A549 (cell line): ENCODE measurements around the gene CHKA. TPM values are rescaled to one million over a fixed set of nuclear protein-coding genes. Genes with fewer than 3 reads are reported as not detected.

ENCODE experiments used
- ATAC-seq, 2 experiments: fragments of 200-7000 bp in 1 of 2; fragments of >200 bp in 1 of 2; cut with Nextera tagmentation in 1 of 2; cut with Tn5 transposase in 1 of 2; 3 replicates each; pipeline versions ENCODE4 v1.8.0 to v1.9.1; 2018 to 2020; ENCODE audit warnings: mild to moderate bottlenecking in 1 of 2, moderate library complexity in 1 of 2
- CTCF ChIA-PET: fragments of 300-600 bp; sonication (Branson Sonifier 250); formaldehyde crosslinking; extraction: SDS; loops from one replicate; lab custom pipeline; 2021; ENCODE audit warnings: antibody characterized with exemption, inconsistent platforms; lab: Yijun Ruan, JAX
- POLR2A ChIA-PET: fragments of 350-600 bp; formaldehyde crosslinking; extraction: SDS; loops from one replicate; lab custom pipeline; 2021; ENCODE audit warnings: antibody characterized with exemption, inconsistent platforms; lab: Yijun Ruan, JAX
- DNase-seq, 2 experiments: peaks; one replicate each; pipeline versions ENCODE4 v3.0.0 to v3.0.0-alpha.2; 2011 to 2016; ENCODE audit warnings: low read depth in 1 of 2, low spot score in 1 of 2
- FAIRE-seq: peaks from 2 replicates; lab custom pipeline; 2011; peaks lifted over from hg19 to GRCh38; lab: Jason Lieb, UNC
- H3K27ac ChIP-seq, 2 experiments: fragments of >200 bp; sonication (Bioruptor Twin); formaldehyde crosslinking; 3 replicates each; pipeline ENCODE4 v1.5.1; 2016 to 2017
- H3K4me1 ChIP-seq: fragments of >200 bp; sonication (Bioruptor Twin); formaldehyde crosslinking; 3 replicates; pipeline ENCODE4 v1.6.1; 2016
- H3K4me2 ChIP-seq: fragments of >200 bp; sonication (Bioruptor Twin); formaldehyde crosslinking; 3 replicates; pipeline ENCODE4 v1.6.1; 2016
- H3K4me3 ChIP-seq: fragments of >200 bp; sonication (Bioruptor Twin); formaldehyde crosslinking; 3 replicates; pipeline ENCODE4 v1.5.1; 2016
- H3K9me3 ChIP-seq: fragments of >200 bp; sonication (Bioruptor Twin); formaldehyde crosslinking; 3 replicates; pipeline ENCODE4 v1.6.1; 2016
- ATOH8 ChIP-seq: fragments of 250-450 bp; sonication (Bioruptor Pico); IDR thresholded peaks from 2 replicates; pipeline ENCODE4 v1.5.0; 2020; ENCODE audit warnings: low read depth, mild to moderate bottlenecking, moderate library complexity
- BCL3 ChIP-seq: fragments of >200 bp; sonication (Bioruptor Twin); formaldehyde crosslinking; IDR thresholded peaks from 3 replicates; pipeline ENCODE4 v1.6.1; 2016
- ELK1 ChIP-seq: fragments of 150-350 bp; IDR thresholded peaks from 2 replicates; pipeline ENCODE4 v1.6.1; 2014; ENCODE audit warnings: low read depth, mild to moderate bottlenecking, low read length
- FOSL2 ChIP-seq, 2 experiments: fragments of 450-650 bp in 1 of 2; fragments of >200 bp in 1 of 2; sonication (Bioruptor Twin) in 1 of 2; formaldehyde crosslinking; IDR thresholded peaks; 2 replicates each; pipeline versions ENCODE4 v1.5.0 to v1.6.1; 2016 to 2020; ENCODE audit warnings: mild to moderate bottlenecking in 1 of 2, moderate library complexity in 1 of 2
- HES2 ChIP-seq: fragments of >200 bp; sonication (Bioruptor Twin); formaldehyde crosslinking; IDR thresholded peaks from 2 replicates; pipeline ENCODE4 v1.6.1; 2016
- HMGXB4 ChIP-seq: fragments of 250-450 bp; sonication (Bioruptor Pico); IDR thresholded peaks from 2 replicates; pipeline ENCODE4 v1.5.0; 2021; ENCODE audit warnings: mild to moderate bottlenecking, moderate library complexity, borderline replicate concordance
- HOXA7 ChIP-seq: fragments of 250-450 bp; sonication (Bioruptor Pico); IDR thresholded peaks from 2 replicates; pipeline ENCODE4 v1.5.0; 2020; ENCODE audit warnings: mild to moderate bottlenecking, moderate library complexity
- HOXB5 ChIP-seq: fragments of 250-450 bp; sonication (Bioruptor Pico); IDR thresholded peaks from 2 replicates; pipeline ENCODE4 v1.5.0; 2020; ENCODE audit warnings: mild to moderate bottlenecking, moderate library complexity
- KDM5A ChIP-seq: fragments of 200-600 bp; sonication (generic); IDR thresholded peaks from 2 replicates; pipeline ENCODE4 v1.6.1; 2016; ENCODE audit warnings: antibody characterized with exemption, mild to moderate bottlenecking
- MAZ ChIP-seq: fragments of 150-350 bp; IDR thresholded peaks from 2 replicates; pipeline ENCODE4 v1.6.1; 2014; ENCODE audit warnings: antibody characterized with exemption, low read depth, low read length, borderline replicate concordance
- NR3C1 ChIP-seq: fragments of >200 bp; sonication (Bioruptor Twin); formaldehyde crosslinking; IDR thresholded peaks from 3 replicates; pipeline ENCODE4 v1.6.1; 2017
- POLR2A ChIP-seq: IDR thresholded peaks from 2 replicates; pipeline ENCODE4 v1.6.1; 2012; ENCODE audit warnings: mild to moderate bottlenecking, low read length
- RAD21 ChIP-seq, 2 experiments: fragments of >200 bp in 1 of 2; sonication (Bioruptor Twin) in 1 of 2; formaldehyde crosslinking in 1 of 2; IDR thresholded peaks in 1 of 2; conservative IDR thresholded peaks in 1 of 2; 2 replicates in 1 of 2; 3 replicates in 1 of 2; pipeline ENCODE4 v1.6.1; 2012 to 2018; ENCODE audit warnings: inconsistent platforms in 1 of 2
- REST ChIP-seq: fragments of 200-600 bp; sonication (generic); IDR thresholded peaks from 2 replicates; pipeline ENCODE4 v1.6.1; 2016; ENCODE audit warnings: antibody characterized with exemption, mild to moderate bottlenecking, moderate library complexity
- RNF2 ChIP-seq: fragments of 200-600 bp; sonication (generic); IDR thresholded peaks from 2 replicates; pipeline ENCODE4 v1.6.1; 2016; ENCODE audit warnings: low read depth, mild to moderate bottlenecking, antibody characterized with exemption, moderate library complexity, borderline replicate concordance
- TFCP2L1 ChIP-seq: fragments of 250-450 bp; sonication (Bioruptor Pico); IDR thresholded peaks from 2 replicates; pipeline ENCODE4 v1.5.0; 2021; ENCODE audit warnings: mild to moderate bottlenecking
- ZC3H11A ChIP-seq: fragments of 450-650 bp; IDR thresholded peaks from 2 replicates; pipeline ENCODE4 v1.6.1; 2014; ENCODE audit warnings: antibody characterized with exemption, mild to moderate bottlenecking
- ZFP36 ChIP-seq: fragments of 450-650 bp; IDR thresholded peaks from 2 replicates; pipeline ENCODE4 v1.6.1; 2014; ENCODE audit warnings: borderline replicate concordance; ENCODE audit not compliant: partially characterized antibody
- ZSCAN20 ChIP-seq: fragments of 250-450 bp; sonication (Bioruptor Pico); IDR thresholded peaks from 2 replicates; pipeline ENCODE4 v1.8.0; 2022; ENCODE audit warnings: mild to moderate bottlenecking, moderate library complexity
- WGBS: methylation state at CpG from one replicate; pipeline ENCODE4 v1.1.6; 2017; ENCODE audit errors: missing lambda C conversion rate; 5-methylcytosine and 5-hydroxymethylcytosine counted together
- polyA plus RNA-seq, 4 experiments: library from polyadenylated mRNA; depleted of rRNA in 3 of 4; stranded (reverse); fragments of >200 nt; fragmentation: RNase III in 1 of 4; extraction: RNeasy Plus Mini Kit Qiagen cat#74134 plus additional on column Dnase treatment in 1 of 4; gene quantifications; 2 replicates in 3 of 4; 3 replicates in 1 of 4; pipeline ENCODE4 v1.2.3, GENCODE V29; 2011 to 2017

Gene CHKA
- polyA plus RNA-seq, 2 of the 4 experiments (the other 2 are of a cell fraction), result 14.2 to 21.7 TPM

- TF ChIP-seq ATOH8, result no peak
- TF ChIP-seq POLR2A, result no peak
- TF ChIP-seq HOXB5 (CRISPR knock-in tag), result no peak
- no peak for TF ChIP-seq RNF2
- no peak for TF ChIP-seq ZC3H11A
- no peak for TF ChIP-seq REST
These were observed 14.8 kb downstream of the CHKA start (continued) for GRCh38 chr11:68106165-68106940.

- DNase-seq (no peak), FAIRE-seq (no peak), ATAC-seq (no peak)
- Histone ChIP-seq H3K4me1 (peaks cover 8% of the 10 kb centered on the region; the same call in 2 of the 3 replicates), H3K27ac (peak overlapping the region in 1 of 2 experiments; percentile 9; a peak in 1 of 6 replicates), H3K4me3 (no peak overlapping the region), H3K4me2 (peak overlapping the region; percentile 34), H3K9me3 (no peaks in the 10 kb centered on the region)
- CTCF ChIA-PET, result interaction anchor here (1.0 kb wide), 1 partner anchor 37 kb away, joined by 3 read pairs; no protein-coding TSS in a partner anchor
- POLR2A ChIA-PET, result no interaction called here
- TF ChIP-seq ZC3H11A, result no peak
- TF ChIP-seq HMGXB4 (CRISPR knock-in tag), result no peak
- TF ChIP-seq RAD21 (conservative IDR thresholded peaks at IDR 0.05 in 1 of 2, IDR thresholded peaks at IDR 0.05 in 1 of 2), result no peak
- TF ChIP-seq HES2, result no peak
- no peak for TF ChIP-seq BCL3
- WGBS, result 71% methylated on average over 12 of the region's 12 CpGs
These were observed 21.4 kb downstream of the CHKA start for GRCh38 chr11:68099474-68100405.

GRCh38 chr11:68099057-68099456 lies 22.1 kb downstream of the CHKA start:
- ATAC-seq (no peak), FAIRE-seq (no peak), DNase-seq (no peak)
- Histone ChIP-seq H3K4me1 (peaks cover 8% of the 10 kb centered on the region; the same call in 2 of the 3 replicates), H3K9me3 (no peaks in the 10 kb centered on the region), H3K4me2 (peak overlapping the region; percentile 34; the same call in 2 of the 3 replicates), H3K4me3 (no peak overlapping the region), H3K27ac (no peak overlapping the region)
- POLR2A ChIA-PET, result no interaction called here
- CTCF ChIA-PET, result interaction anchor here (1.0 kb wide), 1 partner anchor 36 kb away, joined by 3 read pairs; no protein-coding TSS in a partner anchor
- TF ChIP-seq FOSL2 (IDR thresholded peaks at IDR 0.05) (no peak), FOSL2 (CRISPR knock-in tag; IDR thresholded peaks at IDR 0.05) (no peak), ZFP36 (no peak), ELK1 (no peak), KDM5A (no peak), HOXA7 (CRISPR knock-in tag) (no peak), TFCP2L1 (CRISPR knock-in tag) (no peak), ZSCAN20 (no peak), NR3C1 (no peak), MAZ (no peak)
